OCI-LY3 (cell line): ENCODE measurements around the gene ZRANB2.

Source experiments
- CTCF ChIP-seq: fragments of 200-600, 300-600 bp; sonication (generic); IDR thresholded peaks from 2 replicates; pipeline ENCODE4 v1.5.1; 2014; ENCODE audit warnings: antibody characterized with exemption, low read length, low read depth
- EZH2phosphoT487 ChIP-seq: fragments of 200-600 bp; shearing (Covaris generic); IDR thresholded peaks from 2 replicates; pipeline ENCODE4 v1.6.1; 2018; ENCODE audit warnings: antibody characterized with exemption, mixed run types, low read depth

GRCh38 chr1:71068325-71069240 is 12.3 kb downstream of the ZRANB2 start:
- no peak for TF ChIP-seq CTCF
- no peak for TF ChIP-seq EZH2phosphoT487
